Natural killer cell (primary cell): Measurements from ENCODE around the gene COL1A1. TPM values are rescaled to one million over a fixed set of nuclear protein-coding genes. Genes with fewer than 3 reads are reported as not detected.

ENCODE experiments used
- ATAC-seq, 3 donors: fragments of 150-1000 bp in 2 of 3; fragments of 200-7000 bp in 1 of 3; cut with Tn5 transposase; 1 replicate in 1 of 3; 2 replicates in 2 of 3; pipeline ENCODE4 v1.10.0; 2021; ENCODE audit warnings: mild to moderate bottlenecking in 2 of 3, moderate library complexity in 2 of 3
- DNase-seq, 2 donors: peaks; one replicate each; pipeline versions ENCODE4 v3.0.0 to v3.0.0-alpha.2; 2013 to 2021; ENCODE audit warnings: mixed read lengths in 1 of 2
- H3K27ac ChIP-seq: one replicate; pipeline ENCODE4 v1.5.1; 2013; ENCODE audit warnings: mild to moderate bottlenecking, low read length
- H3K27me3 ChIP-seq: one replicate; pipeline ENCODE4 v1.6.1; 2013; ENCODE audit warnings: low read length; ENCODE audit not compliant: control insufficient read depth, insufficient read depth
- H3K36me3 ChIP-seq: one replicate; pipeline ENCODE4 v1.6.1; 2013; ENCODE audit warnings: low read length; ENCODE audit not compliant: control insufficient read depth, insufficient read depth
- H3K4me1 ChIP-seq: one replicate; pipeline ENCODE4 v1.6.1; 2013; ENCODE audit warnings: low read length; ENCODE audit not compliant: control insufficient read depth, insufficient read depth
- H3K4me3 ChIP-seq: one replicate; pipeline ENCODE4 v1.5.1; 2013; ENCODE audit warnings: low read length
- H3K9me3 ChIP-seq: one replicate; pipeline ENCODE4 v1.6.1; 2013; ENCODE audit warnings: low read length; ENCODE audit not compliant: control insufficient read depth, insufficient read depth
- H3K27ac Mint-ChIP-seq, 2 donors: one replicate each; pipeline ENCODE4 v1.8.0; 2022; ENCODE audit warnings: mild to moderate bottlenecking in 2 of 2, mixed read lengths in 2 of 2, moderate library complexity in 1 of 2
- H3K27me3 Mint-ChIP-seq, 2 donors: one replicate each; pipeline ENCODE4 v1.8.0; 2022; ENCODE audit warnings: low read depth in 2 of 2, mixed read lengths in 2 of 2
- H3K36me3 Mint-ChIP-seq: one replicate; pipeline ENCODE4 v1.8.0; 2022; ENCODE audit warnings: mixed read lengths
- H3K4me1 Mint-ChIP-seq, 2 donors: one replicate each; pipeline ENCODE4 v1.8.0; 2022; ENCODE audit warnings: mixed read lengths in 2 of 2
- H3K4me3 Mint-ChIP-seq: one replicate; pipeline ENCODE4 v1.8.0; 2022; ENCODE audit warnings: mild to moderate bottlenecking, moderate library complexity, mixed read lengths
- H3K9me3 Mint-ChIP-seq, 2 donors: one replicate each; pipeline ENCODE4 v1.8.0; 2022; ENCODE audit warnings: mixed read lengths in 2 of 2
- WGBS: methylation state at CpG from one replicate; pipeline ENCODE4 v1.1.7; 2013; ENCODE audit warnings: missing lambda C conversion rate; ENCODE audit not compliant: insufficient coverage; 5-methylcytosine and 5-hydroxymethylcytosine counted together
- intact Hi-C: fragments of 100-400 bp; cut with micrococcal nuclease; formaldehyde crosslinking; loops from one replicate; pipeline ENCODE4 v1.14.2; 2022
- total RNA-seq, 4 donors: library from RNA; stranded (reverse); fragments of 120-200 nt in 1 of 4; gene quantifications; one replicate each; pipeline versions ENCODE4 v1.2.3 to v1.2.4, GENCODE V29; 2013 to 2022
- TF ChIP-seq, protein P1 (sequence below): fragments of 200-600 bp; IDR thresholded peaks from one replicate; pipeline ENCODE4 v1.8.0; 2022; ENCODE audit warnings: antibody characterized with exemption

The COL1A1 gene
- total RNA-seq, 3 donors from 2014 or later (not counting 1 experiment from before 2014, with no cell fraction given): 2.3 to 7.5 (median 2.6) TPM

DNA sequence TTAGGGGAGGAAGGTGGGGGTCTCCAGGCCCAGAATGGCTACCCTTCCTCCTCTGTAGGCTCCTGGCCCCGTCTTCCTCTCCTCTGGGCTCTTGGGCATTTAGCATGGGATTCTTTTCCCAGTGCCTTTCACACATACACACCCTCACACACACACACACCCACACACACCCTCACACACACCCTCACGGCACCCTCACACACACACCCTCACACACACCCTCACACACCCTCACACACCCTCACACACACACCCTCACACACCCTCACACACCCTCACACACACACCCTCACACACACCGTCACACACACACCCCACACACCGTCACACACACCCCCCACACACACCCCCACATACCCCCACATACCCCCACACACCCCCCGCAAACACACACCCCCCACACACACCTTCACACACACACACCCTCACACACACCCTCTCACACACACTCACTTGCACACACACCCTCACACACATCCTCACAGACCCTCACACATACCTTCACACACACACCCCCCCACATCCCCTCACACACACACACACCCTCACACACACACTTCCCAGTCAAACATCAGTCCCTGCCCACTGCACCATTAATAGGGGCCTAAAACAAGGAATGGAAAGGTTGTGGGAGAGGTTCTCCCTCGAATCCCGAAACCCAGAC lies 34.8 kb downstream of the COL1A1 start:
- H3K36me3 ChIP-seq: no peaks in the 10 kb centered on the region
- H3K27ac ChIP-seq: no peak overlapping the region
- TF ChIP-seq, protein P1, sequence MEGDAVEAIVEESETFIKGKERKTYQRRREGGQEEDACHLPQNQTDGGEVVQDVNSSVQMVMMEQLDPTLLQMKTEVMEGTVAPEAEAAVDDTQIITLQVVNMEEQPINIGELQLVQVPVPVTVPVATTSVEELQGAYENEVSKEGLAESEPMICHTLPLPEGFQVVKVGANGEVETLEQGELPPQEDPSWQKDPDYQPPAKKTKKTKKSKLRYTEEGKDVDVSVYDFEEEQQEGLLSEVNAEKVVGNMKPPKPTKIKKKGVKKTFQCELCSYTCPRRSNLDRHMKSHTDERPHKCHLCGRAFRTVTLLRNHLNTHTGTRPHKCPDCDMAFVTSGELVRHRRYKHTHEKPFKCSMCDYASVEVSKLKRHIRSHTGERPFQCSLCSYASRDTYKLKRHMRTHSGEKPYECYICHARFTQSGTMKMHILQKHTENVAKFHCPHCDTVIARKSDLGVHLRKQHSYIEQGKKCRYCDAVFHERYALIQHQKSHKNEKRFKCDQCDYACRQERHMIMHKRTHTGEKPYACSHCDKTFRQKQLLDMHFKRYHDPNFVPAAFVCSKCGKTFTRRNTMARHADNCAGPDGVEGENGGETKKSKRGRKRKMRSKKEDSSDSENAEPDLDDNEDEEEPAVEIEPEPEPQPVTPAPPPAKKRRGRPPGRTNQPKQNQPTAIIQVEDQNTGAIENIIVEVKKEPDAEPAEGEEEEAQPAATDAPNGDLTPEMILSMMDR: no peak
- no peaks in the 10 kb centered on the region for H3K9me3 Mint-ChIP-seq
- 53% methylated on average over 4 of the region's 7 CpGs for WGBS
- intact Hi-C loops: loop anchor here (5.0 kb wide), 1 partner anchor 34 kb away; the partner anchor contains the start of gene SAMD14
- no peak for DNase-seq
- no peaks in the 10 kb centered on the region for H3K36me3 Mint-ChIP-seq
- peaks cover 25% of the 10 kb centered on the region for H3K4me1 ChIP-seq
- no peak for ATAC-seq
- H3K9me3 ChIP-seq: no peaks in the 10 kb centered on the region
- H3K4me1 Mint-ChIP-seq: peaks cover 21 to 23% of the 10 kb centered on the region in 2 donors
- H3K4me3 ChIP-seq: no peak overlapping the region
- H3K27me3 Mint-ChIP-seq: peaks cover 0 to 8% of the 10 kb centered on the region in 2 donors
- H3K27ac Mint-ChIP-seq: no peak overlapping the region
- no peak overlapping the region for H3K4me3 Mint-ChIP-seq
- H3K27me3 ChIP-seq: no peaks in the 10 kb centered on the region

- Histone ChIP-seq H3K4me3 (no peak within 1 kb of the TSS), H3K27me3 (no peaks in the 10 kb centered on the region), H3K4me1 (peaks cover 31% of the 10 kb centered on the region), H3K9me3 (no peaks in the 10 kb centered on the region), H3K27ac (no peak within 1 kb of the TSS), H3K36me3 (no peaks in the 10 kb centered on the region)
- ATAC-seq (no peak), DNase-seq (no peak)
- Mint-ChIP-seq H3K27ac (no peak within 1 kb of the TSS), H3K4me3 (no peak within 1 kb of the TSS), H3K9me3 (no peaks in the 10 kb centered on the region), H3K36me3 (no peaks in the 10 kb centered on the region), H3K4me1 (peaks cover 27% of the 10 kb centered on the region in 2 donors), H3K27me3 (peaks cover 0 to 8% of the 10 kb centered on the region in 2 donors)
- 74% methylated on average over 12 of the region's 15 CpGs for WGBS
- intact Hi-C loops: loop anchor here (5.0 kb wide), 1 partner anchor 34 kb away; the partner anchor contains the start of gene SAMD14
- TF ChIP-seq, protein P1: no peak
These were observed 35.4 kb downstream of the COL1A1 start, which contains the start of gene SGCA for GRCh38 chr17:50165867-50166517. TSS of gene SGCA (plus strand) at chr17:50166005. CDS start at chr17:50166041, 36 bp downstream.

GRCh38 chr17:50165466-50165865 lies 36.0 kb downstream of the COL1A1 start:
- H3K4me1 Mint-ChIP-seq: peaks cover 27 to 31% of the 10 kb centered on the region in 2 donors
- H3K27ac Mint-ChIP-seq: no peak overlapping the region
- no peaks in the 10 kb centered on the region for H3K36me3 Mint-ChIP-seq
- WGBS: 96% methylated on average over 3 of the region's 3 CpGs
- Histone ChIP-seq H3K27ac (no peak overlapping the region), H3K27me3 (no peaks in the 10 kb centered on the region), H3K4me1 (peaks cover 34% of the 10 kb centered on the region), H3K36me3 (no peaks in the 10 kb centered on the region), H3K9me3 (no peaks in the 10 kb centered on the region), H3K4me3 (no peak overlapping the region)
- ATAC-seq (no peak), DNase-seq (no peak)
- H3K27me3 Mint-ChIP-seq: peaks cover 0 to 11% of the 10 kb centered on the region in 2 donors
- TF ChIP-seq, protein P1: no peak
- intact Hi-C loops: loop anchor here (5.0 kb wide), 1 partner anchor 33 kb away; the partner anchor contains the start of gene SAMD14
- H3K9me3 Mint-ChIP-seq: no peaks in the 10 kb centered on the region
- H3K4me3 Mint-ChIP-seq: no peak overlapping the region
